K562 (cell line): ENCODE results near the gene ODAD3. TPM values are rescaled to one million over a fixed set of nuclear protein-coding genes. Genes with fewer than 3 reads are reported as not detected.

Experiments
- CAMTA2 ChIP-seq: fragments of 250-450 bp; sonication (Bioruptor Pico); conservative IDR thresholded peaks from 2 replicates; pipeline ENCODE4 v1.5.1; 2022
- CHCHD3 ChIP-seq: fragments of 250-450 bp; sonication (Bioruptor Pico); IDR thresholded peaks from 2 replicates; pipeline ENCODE4 v2.1.2; 2022; ENCODE audit warnings: mild to moderate bottlenecking
- CREB5 ChIP-seq: fragments of 250-450 bp; sonication (Bioruptor Pico); IDR thresholded peaks from 2 replicates; pipeline ENCODE4 v1.5.0; 2020; ENCODE audit warnings: mild to moderate bottlenecking
- ETV1 ChIP-seq: fragments of 450-650 bp; conservative IDR thresholded peaks from 2 replicates; pipeline ENCODE4 v1.6.1; 2016; ENCODE audit warnings: missing genetic modification characterization, control low read depth, low read depth, missing compliant biosample characterization
- JUND ChIP-seq, 2 experiments: IDR thresholded peaks; 2 replicates in 1 of 2; 3 replicates in 1 of 2; pipeline ENCODE4 v1.6.1; 2011; ENCODE audit warnings: borderline replicate concordance in 2 of 2, low read depth in 2 of 2, low read length in 2 of 2, improper control_type of control experiment in 1 of 2, missing biosample characterization in 1 of 2, missing genetic modification characterization in 1 of 2, missing genetic modification reagents in 1 of 2
- MITF ChIP-seq: IDR thresholded peaks from 2 replicates; pipeline ENCODE4 v1.6.1; 2014; ENCODE audit warnings: antibody characterized with exemption
- PCBP1 ChIP-seq: fragments of 200-400 bp; formaldehyde crosslinking; IDR thresholded peaks from 2 replicates; pipeline ENCODE4 v1.6.1; 2018; ENCODE audit warnings: mild to moderate bottlenecking, low read depth, low read length; ENCODE audit not compliant: poor library complexity, severe bottlenecking
- ZBTB40 ChIP-seq, 2 experiments: fragments of 450-650 bp in 1 of 2; sonication (generic) in 1 of 2; formaldehyde crosslinking in 1 of 2; IDR thresholded peaks; 2 replicates each; pipeline versions ENCODE4 v1.7.1 to v1.9.0; 2016 to 2022; ENCODE audit warnings: inconsistent platforms in 1 of 2, mild to moderate bottlenecking in 1 of 2, missing genetic modification reagents in 1 of 2
- ZEB2 ChIP-seq: fragments of 450-650 bp; IDR thresholded peaks from 2 replicates; pipeline ENCODE4 v1.6.1; 2016
- ZNF175 ChIP-seq: fragments of 200-800 bp; sonication (Bioruptor generic); IDR thresholded peaks from 2 replicates; pipeline ENCODE4 v1.6.1; 2016; ENCODE audit warnings: low read depth, mild to moderate bottlenecking, missing genetic modification characterization, missing compliant biosample characterization
- ZNF280A ChIP-seq: fragments of 450-650 bp; IDR thresholded peaks from 2 replicates; pipeline ENCODE4 v1.6.1; 2018; ENCODE audit warnings: mild to moderate bottlenecking, low read depth; ENCODE audit not compliant: partially characterized antibody
- ZNF77 ChIP-seq: fragments of 250-450 bp; sonication (Bioruptor Pico); IDR thresholded peaks from 2 replicates; pipeline ENCODE4 v1.5.0; 2020
- polyA plus RNA-seq, 8 experiments: library from polyadenylated mRNA; depleted of rRNA in 4 of 8; stranded (reverse) in 5 of 8; unstranded in 3 of 8; fragments of >200 nt; fragmentation: Nextera tagmentation in 2 of 8; fragmentation: Illumina TruSeq in 1 of 8; extraction: Ambion mirVana in 2 of 8; extraction: Trizol in 1 of 8; gene quantifications; 2 replicates each; pipeline versions ENCODE4 v1.2.1 to v1.2.3, GENCODE V29; 2011 to 2014; ENCODE audit warnings: inconsistent platforms in 1 of 8, missing spikeins in 1 of 8
- total RNA-seq, 7 experiments: library from RNA; depleted of rRNA in 6 of 7; stranded (reverse); fragments of >200 nt in 6 of 7; fragmentation: Illumina TruSeq in 2 of 7; extraction: Trizol in 2 of 7; gene quantifications; 2 replicates each; pipeline versions ENCODE4 v1.2.1 to v1.2.3, GENCODE V29; 2011 to 2021; ENCODE audit warnings: low replicate concordance in 1 of 7

ODAD3 gene
- total and polyA plus RNA-seq, 9 of the 15 experiments (the other 6 are each of a cell fraction or from before 2014, with no cell fraction given) = 0.07 to 0.72 (median 0.14) TPM; not detected in 2

GRCh38 chr19:11382898-11383705, 51.8 kb downstream of the ODAD3 start (continued):
- 0 out of 2 replicates have a peak, but pooled peaks have one; percentile 12 for TF ChIP-seq ZBTB40 (IDR thresholded peaks at IDR 0.05)
- TF ChIP-seq ZBTB40 (CRISPR knock-in tag; IDR thresholded peaks at IDR 0.05) = no peak
- TF ChIP-seq CREB5 (CRISPR knock-in tag) = no peak
- TF ChIP-seq ETV1 = peak; percentile 9; the same call in 1 of the 2 replicates
- TF ChIP-seq CHCHD3 (CRISPR knock-in tag) = no peak
- TF ChIP-seq PCBP1 = peak; percentile 71
- TF ChIP-seq ZNF175 (CRISPR knock-in tag) = no peak
- TF ChIP-seq MITF = no peak
- no peak for TF ChIP-seq ZNF77 (CRISPR knock-in tag)
- no peak for TF ChIP-seq ZNF280A
- TF ChIP-seq JUND (IDR thresholded peaks at IDR 0.05; ENCODE audit: borderline replicate concordance, low read depth, low read length) = peak; percentile 50; the same call in 1 of the 2 replicates
- no peak; the same call in 2 of the 3 replicates for TF ChIP-seq JUND (tag; IDR thresholded peaks at IDR 0.05; ENCODE audit: borderline replicate concordance, low read depth, low read length)
- TF ChIP-seq CAMTA2 (CRISPR knock-in tag) = no peak
- no peak for TF ChIP-seq ZEB2
